HepG2 (cell line): ENCODE results near the gene NEK3. TPM values are rescaled to one million over a fixed set of nuclear protein-coding genes. Genes with fewer than 3 reads are reported as not detected.

Experiments
- ARNT2 ChIP-seq: sonication (generic); formaldehyde crosslinking; IDR thresholded peaks from 2 replicates; pipeline ENCODE4 v1.8.0; 2022; ENCODE audit warnings: mild to moderate bottlenecking, low read depth, missing genetic modification reagents, moderate library complexity
- ATAD3A ChIP-seq: sonication (generic); formaldehyde crosslinking; IDR thresholded peaks from 2 replicates; pipeline ENCODE4 v1.4.0; 2020; ENCODE audit warnings: missing genetic modification reagents
- DRAP1 ChIP-seq: IDR thresholded peaks from 2 replicates; pipeline ENCODE4 v1.6.1; 2016; ENCODE audit warnings: missing genetic modification reagents, missing compliant biosample characterization
- DZIP1 ChIP-seq: sonication (generic); formaldehyde crosslinking; IDR thresholded peaks from 2 replicates; pipeline ENCODE4 v1.5.0; 2020; ENCODE audit warnings: mild to moderate bottlenecking, missing genetic modification reagents
- GPN1 ChIP-seq: sonication (generic); formaldehyde crosslinking; IDR thresholded peaks from 2 replicates; pipeline ENCODE4 v1.5.1; 2020; ENCODE audit warnings: missing genetic modification reagents, borderline replicate concordance
- HCFC1 ChIP-seq: fragments of 150-350 bp; IDR thresholded peaks from 2 replicates; pipeline ENCODE4 v1.6.1; 2014; ENCODE audit warnings: low read depth, low read length
- HMGXB3 ChIP-seq: sonication (generic); formaldehyde crosslinking; IDR thresholded peaks from 2 replicates; pipeline ENCODE4 v1.4.0; 2020; ENCODE audit warnings: missing genetic modification reagents, borderline replicate concordance
- MYC ChIP-seq: sonication (generic); formaldehyde crosslinking; IDR thresholded peaks from 2 replicates; pipeline ENCODE4 v1.9.0; 2021; ENCODE audit warnings: missing genetic modification reagents, borderline replicate concordance
- NAIF1 ChIP-seq: sonication (generic); formaldehyde crosslinking; IDR thresholded peaks from 2 replicates; pipeline ENCODE4 v1.5.0; 2020; ENCODE audit warnings: mild to moderate bottlenecking, missing genetic modification reagents, borderline replicate concordance
- ZFP1 ChIP-seq: IDR thresholded peaks from 2 replicates; pipeline ENCODE4 v1.6.1; 2016
- ZNF121 ChIP-seq: sonication (generic); formaldehyde crosslinking; IDR thresholded peaks from 2 replicates; pipeline ENCODE4 v1.5.0; 2020; ENCODE audit warnings: mild to moderate bottlenecking, missing genetic modification reagents
- ZNF256 ChIP-seq: sonication (generic); formaldehyde crosslinking; conservative IDR thresholded peaks from 2 replicates; pipeline ENCODE4 v1.4.0; 2020; ENCODE audit warnings: missing genetic modification reagents
- ZNF562 ChIP-seq: sonication (generic); formaldehyde crosslinking; IDR thresholded peaks from 2 replicates; pipeline ENCODE4 v1.8.0; 2022; ENCODE audit warnings: missing genetic modification reagents, borderline replicate concordance
- ZNF609 ChIP-seq: sonication (generic); formaldehyde crosslinking; IDR thresholded peaks from 2 replicates; pipeline ENCODE4 v1.4.0; 2020; ENCODE audit warnings: mild to moderate bottlenecking, missing genetic modification reagents, borderline replicate concordance
- ZNF619 ChIP-seq: sonication (generic); formaldehyde crosslinking; IDR thresholded peaks from 2 replicates; pipeline ENCODE4 v1.4.0; 2020; ENCODE audit warnings: mild to moderate bottlenecking, missing genetic modification reagents
- ZNF891 ChIP-seq: sonication (generic); formaldehyde crosslinking; IDR thresholded peaks from 2 replicates; pipeline ENCODE4 v1.5.0; 2020; ENCODE audit warnings: mild to moderate bottlenecking, missing genetic modification reagents
- ZSCAN25 ChIP-seq: sonication (generic); formaldehyde crosslinking; IDR thresholded peaks from 2 replicates; pipeline ENCODE4 v1.8.0; 2022; ENCODE audit warnings: mild to moderate bottlenecking, missing genetic modification reagents
- polyA plus RNA-seq, 8 experiments: library from polyadenylated mRNA; depleted of rRNA in 3 of 8; stranded (reverse) in 7 of 8; unstranded in 1 of 8; fragments of >200 nt; fragmentation: Illumina TruSeq in 4 of 8; extraction: Trizol in 4 of 8; gene quantifications; 2 replicates each; pipeline versions ENCODE4 v1.2.1 to v1.2.3, GENCODE V29; 2011 to 2016; ENCODE audit warnings: low read depth in 4 of 8, missing spikeins in 1 of 8, mixed read lengths in 1 of 8; ENCODE audit not compliant: insufficient read depth in 1 of 8
- total RNA-seq, 5 experiments: library from RNA; depleted of rRNA; stranded (reverse); fragments of >200 nt; fragmentation: Illumina TruSeq; extraction: Trizol; gene quantifications; 2 replicates each; pipeline ENCODE4 v1.2.3, GENCODE V29; 2016; ENCODE audit warnings: low read depth in 1 of 5

The NEK3 gene
- total and polyA plus RNA-seq, 2 of the 13 experiments (the other 11 are each of a cell fraction or from before 2014, with no cell fraction given), result 36.7 to 68.2 TPM

GRCh38 chr13:52159159-52159982 lies at the start of gene NEK3 (continued):
- TF ChIP-seq HMGXB3 (CRISPR knock-in tag) (no peak), ZNF256 (peak; percentile 86), MYC (peak; percentile 80), ARNT2 (CRISPR knock-in tag) (no peak), ZNF562 (CRISPR knock-in tag) (peak; percentile 69; the same call in 1 of the 2 replicates), NAIF1 (CRISPR knock-in tag) (peak; percentile 83), ZNF121 (no peak), ZNF609 (CRISPR knock-in tag) (peak; percentile 28; the same call in 1 of the 2 replicates), ZNF891 (CRISPR knock-in tag) (peak; percentile 68; the same call in 1 of the 2 replicates), GPN1 (CRISPR knock-in tag) (no peak), ATAD3A (CRISPR knock-in tag) (no peak), DRAP1 (CRISPR knock-in tag) (peak; percentile 49; the same call in 1 of the 2 replicates), DZIP1 (peak; percentile 96), HCFC1 (no peak), ZFP1 (CRISPR knock-in tag) (no peak), ZNF619 (no peak), ZSCAN25 (CRISPR knock-in tag) (no peak)
